NCI-H510A treated with DMSO at 0.1 percent for 48 hours (cell line): ENCODE measurements around the gene PPFIBP2.
A peak's percentile ranks its signal among the peaks of the same experiment; 100 is the strongest.
"Not testable (repeated sequence)": the region's sequence is repeated elsewhere in the genome, so short reads cannot be mapped to it uniquely, and the experiment has no call there.

Experiments used
- DNase-seq: peaks from one replicate; lab custom pipeline; 2025; lab: John Stamatoyannopoulos, UW

The PPFIBP2 gene

GRCh38 chr11:7499081-7499480 is 14.7 kb upstream of the PPFIBP2 start:
- no peak for DNase-seq

DNA sequence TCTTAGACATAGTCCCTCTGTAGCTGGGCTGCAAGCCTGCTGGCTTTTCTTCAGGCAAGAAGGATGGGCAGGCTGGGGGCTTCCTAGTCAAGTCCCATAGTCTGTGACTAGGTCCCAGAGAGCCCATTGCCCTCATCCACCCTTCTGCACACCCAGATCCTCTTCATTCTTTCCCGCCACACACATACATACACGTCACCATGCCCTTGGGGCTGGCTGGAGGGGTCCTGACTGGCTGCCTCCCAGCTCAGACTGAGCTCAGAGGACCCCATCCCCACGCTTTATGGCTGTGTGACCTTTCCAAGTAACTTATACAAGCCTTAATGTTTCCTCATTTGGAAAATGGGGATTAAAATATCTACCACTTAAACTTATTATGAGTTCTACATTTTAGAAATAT is 13.5 kb upstream of the PPFIBP2 start:
- no peak for DNase-seq

DNA sequence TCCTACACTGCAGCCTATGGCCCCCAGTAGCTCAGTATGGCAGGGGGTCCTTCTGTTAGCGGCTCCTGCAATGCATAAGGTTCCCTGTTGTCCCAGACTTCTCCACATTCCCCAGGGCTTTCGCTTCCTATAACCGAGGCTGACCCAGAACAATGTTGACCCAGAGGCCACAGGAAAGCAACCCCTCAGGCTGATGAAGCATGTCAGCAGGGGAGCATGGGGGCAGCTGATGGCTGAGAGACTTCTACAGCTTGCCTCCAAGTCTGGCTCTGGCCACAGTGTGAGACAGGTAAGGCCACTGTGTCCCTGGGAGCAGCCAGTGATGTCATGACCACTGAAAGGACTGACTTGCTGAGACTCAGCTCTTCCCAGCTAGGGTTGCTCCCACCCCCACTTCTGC is 12.5 kb upstream of the PPFIBP2 start:
- DNase-seq: no peak

DNA sequence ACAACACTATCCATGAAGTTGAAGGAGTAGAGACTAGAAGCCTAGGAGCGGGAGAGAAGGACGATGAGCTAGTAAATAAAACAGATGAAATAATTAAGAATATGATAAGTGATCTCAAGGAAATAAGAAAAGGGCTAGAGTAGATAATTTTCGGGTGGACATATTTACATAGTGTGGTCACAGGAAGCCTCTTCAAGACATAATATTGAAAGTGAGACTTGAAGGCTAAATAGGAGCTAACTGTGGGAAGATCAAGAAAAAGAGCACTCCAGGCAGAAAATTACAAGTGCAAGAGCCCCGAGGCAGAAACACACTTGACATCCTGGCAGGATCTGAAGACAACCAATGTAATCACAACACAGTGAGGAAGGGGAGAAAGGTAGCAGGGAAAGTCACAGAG is 11.9 kb upstream of the PPFIBP2 start:
- DNase-seq: no peak

DNA sequence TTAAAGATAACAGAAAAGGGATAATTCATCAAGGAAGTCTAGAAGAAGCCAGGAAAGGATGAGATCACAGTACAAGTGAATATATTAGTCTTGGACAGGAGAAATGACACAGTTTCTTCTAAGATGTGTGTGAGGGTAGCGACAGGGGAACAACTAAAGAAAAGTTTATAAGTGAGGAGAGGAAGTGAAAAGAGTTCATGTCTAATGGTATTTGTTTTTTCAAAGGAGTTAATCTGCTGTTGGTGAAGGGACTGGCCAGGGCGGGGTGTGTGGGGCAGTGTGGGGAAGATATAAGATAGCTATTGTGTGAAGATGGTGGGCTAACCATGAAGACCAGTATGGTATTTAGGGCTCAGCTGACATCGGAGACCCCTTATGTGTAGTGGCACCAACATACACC is 7.6 kb upstream of the PPFIBP2 start:
- no peak for DNase-seq

DNA sequence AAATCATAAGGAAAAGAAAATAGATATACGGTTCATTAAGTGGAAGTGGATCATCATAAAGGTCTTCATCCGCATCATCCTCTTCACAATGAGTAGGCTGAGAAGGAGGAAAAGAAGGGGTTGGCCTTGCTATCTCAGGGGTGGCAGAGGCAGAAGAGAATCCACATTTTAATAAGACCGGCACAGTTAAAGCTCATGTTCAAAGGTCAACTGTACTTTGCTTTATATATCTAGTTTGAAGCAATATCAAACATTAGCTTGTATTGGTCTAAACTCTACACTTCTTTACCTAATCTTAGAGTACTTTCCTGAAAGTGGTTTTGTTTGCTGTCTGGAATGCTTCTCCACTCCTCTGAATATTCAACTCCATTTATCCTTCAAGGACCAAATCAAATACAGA is 5.7 kb upstream of the PPFIBP2 start:
- DNase-seq: no peak

GRCh38 chr11:7509966-7510365 is 3.8 kb upstream of the PPFIBP2 start:
- no peak for DNase-seq

- DNase-seq: peak; percentile 25
Measured at GRCh38 chr11:7511401-7511800, 2.4 kb upstream of the PPFIBP2 start.

- DNase-seq: peak; percentile 40
Measured at GRCh38 chr11:7512525-7513233, 1.1 kb upstream of the PPFIBP2 start.

DNA sequence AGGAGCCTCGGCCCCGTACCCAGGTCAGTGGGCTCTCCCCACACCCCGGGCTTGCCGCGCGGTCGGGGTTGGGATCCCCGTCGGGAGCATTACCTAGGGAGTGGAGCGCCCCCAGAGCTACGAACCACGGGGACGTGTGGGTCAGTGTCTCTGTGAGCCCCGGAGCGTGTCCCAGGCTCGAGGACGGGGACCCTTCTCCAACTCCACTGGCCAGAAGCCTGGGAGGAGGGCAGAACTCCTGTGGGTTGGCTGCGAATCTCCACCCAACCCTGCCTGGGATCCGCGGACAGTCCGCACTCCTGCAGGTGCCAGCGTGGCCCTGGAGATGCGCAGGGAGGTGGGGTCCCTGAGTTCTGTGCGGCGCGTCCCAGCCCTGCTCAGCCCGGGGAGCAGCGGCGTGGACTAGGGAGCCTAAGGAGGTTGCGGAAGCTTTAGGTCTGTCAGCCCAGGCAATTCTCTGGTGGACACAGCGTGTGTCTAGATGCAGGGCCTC is 346 bp downstream of the PPFIBP2 start:
- DNase-seq: no peak

DNA sequence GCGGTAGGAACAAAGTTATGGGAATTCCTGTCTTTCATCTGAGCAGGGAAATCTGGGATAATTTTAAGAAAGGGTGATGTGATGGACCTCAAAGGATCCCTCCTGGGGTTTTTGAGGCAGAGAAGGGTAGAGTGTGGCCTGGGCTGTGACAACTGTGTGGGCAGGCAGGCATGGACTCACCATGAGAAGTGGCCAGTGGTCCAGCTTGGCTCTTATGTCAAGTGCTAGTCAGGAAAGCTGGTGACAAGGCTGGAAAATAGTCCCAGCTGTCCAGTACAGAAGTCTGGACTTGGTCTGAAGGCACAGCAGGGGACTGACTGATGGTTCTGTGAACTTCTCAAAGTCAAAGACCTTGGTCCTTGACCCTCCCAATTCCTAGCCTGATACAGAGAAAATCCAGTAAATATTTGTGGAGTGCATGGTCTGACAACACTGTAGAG is 1.7 kb downstream of the PPFIBP2 start:
- no peak for DNase-seq

DNA sequence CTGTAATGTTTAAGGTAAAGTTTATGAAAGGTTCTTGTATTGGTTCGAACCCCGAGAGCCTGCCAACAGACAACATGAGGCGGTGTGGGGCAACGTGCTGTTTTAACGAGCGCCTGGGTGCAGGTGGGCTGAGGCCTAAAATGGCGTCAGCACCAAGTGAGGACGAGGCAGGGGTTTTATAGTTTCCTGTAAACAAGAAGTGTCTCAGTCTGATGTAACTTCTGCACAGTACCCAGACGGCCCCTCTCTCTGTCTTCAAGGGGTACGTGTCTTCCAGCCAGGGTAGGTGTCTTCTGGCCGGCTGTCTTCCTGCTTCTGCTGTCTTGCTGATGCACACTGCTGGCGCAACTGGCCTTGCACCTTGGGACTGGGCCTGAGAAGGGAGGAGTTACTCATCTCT is 2.7 kb downstream of the PPFIBP2 start:
- DNase-seq: no peak

DNA sequence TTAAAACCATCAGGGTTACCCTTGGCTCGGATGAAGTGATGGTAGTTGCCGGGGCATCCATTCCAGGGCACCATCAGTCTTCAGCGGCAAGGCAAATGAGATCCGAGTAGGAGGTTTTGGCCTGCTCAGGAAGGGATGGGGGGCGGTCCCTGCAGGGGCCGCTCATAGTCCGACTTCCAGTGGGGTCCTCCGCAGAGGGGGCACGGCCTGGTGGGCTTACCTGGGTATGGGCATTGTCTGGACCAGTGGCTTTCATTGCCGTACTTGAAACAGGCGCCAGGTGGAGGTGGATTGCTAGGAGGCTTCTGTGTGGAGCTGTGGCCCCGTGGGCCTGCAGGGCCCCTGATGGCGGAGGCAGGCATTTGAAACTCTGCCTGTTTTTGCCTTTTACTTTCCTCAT is 3.9 kb downstream of the PPFIBP2 start:
- not testable (repeated sequence) for DNase-seq

DNA sequence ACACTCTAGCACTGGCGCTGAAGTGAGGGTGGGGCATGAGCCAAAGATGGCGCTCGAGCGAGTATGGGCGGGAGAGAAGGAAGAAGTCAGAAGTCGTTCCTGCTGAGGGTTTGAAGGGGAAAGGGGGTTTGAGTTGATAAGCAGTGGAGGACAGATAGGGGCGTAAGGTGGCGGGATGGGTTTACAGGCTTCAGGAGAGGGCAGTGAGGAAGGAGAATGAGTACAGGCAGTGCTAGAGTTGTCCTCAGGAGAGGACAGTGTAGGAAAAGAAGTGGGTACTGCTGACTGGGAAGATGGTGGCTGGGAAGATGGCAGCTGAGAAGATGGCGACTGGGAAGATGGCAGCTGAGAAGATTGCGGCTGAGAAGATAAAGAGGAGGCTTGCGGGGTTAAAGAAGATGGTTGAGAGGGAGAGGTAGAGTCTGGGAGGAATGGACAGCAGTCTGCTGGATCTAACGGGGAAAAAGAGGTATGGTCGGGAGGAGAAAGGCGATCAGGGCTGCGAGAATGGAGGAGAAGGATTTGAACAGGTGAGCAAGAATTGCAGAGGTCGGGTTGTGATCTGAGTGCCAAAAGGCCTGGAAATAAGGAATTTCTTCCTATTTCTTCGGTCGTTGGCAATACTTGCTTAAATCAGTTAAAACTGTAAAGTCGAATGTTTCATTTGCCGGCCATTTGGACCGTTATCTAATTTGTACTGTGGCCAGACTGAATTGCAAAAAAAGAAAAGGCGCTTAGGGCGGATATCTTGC is 5.2 kb downstream of the PPFIBP2 start:
- DNase-seq: no peak

DNA sequence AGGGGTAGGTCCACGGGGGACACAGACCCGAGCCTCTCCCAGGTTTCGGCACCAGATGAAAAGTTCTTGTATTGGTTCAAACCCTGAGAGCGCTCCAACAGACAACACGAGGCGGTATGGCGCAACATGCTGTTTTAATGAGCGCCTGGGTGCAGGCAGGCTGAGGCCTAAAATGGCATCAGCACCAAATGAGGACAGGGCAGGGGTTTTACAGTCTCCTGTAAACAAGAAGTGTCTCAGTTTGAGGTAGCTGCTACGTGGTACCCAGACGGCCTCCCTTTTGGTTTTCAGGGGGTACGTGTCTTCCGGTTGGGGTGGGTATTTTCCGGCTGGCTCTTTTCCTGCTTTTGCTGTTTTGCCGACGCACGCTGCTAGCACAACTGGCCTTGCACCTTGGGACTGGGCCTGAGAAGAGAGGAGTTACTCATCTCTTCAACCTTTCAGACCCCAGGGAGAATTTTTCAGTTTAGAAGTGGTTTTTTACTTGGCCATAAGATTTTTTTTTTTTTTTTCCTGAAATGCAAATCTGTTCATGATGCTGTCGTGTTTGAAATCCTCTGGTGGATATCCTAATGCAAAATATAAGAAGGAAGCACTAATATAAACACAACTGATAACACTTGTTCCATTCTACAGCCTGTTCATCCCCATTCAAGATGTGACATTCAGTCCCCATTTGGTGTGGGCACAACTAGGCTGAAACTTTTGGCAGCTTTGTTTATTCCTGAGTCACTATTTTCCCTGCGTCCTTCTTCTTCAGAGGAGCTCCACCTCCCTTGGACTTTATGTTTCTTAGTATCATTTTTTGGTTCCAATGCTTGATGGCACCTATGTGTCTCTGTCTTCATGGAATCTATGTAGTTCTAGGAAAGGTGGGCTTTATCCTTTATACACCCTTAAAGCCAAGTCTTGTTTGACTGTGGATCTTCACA is 6.5 kb downstream of the PPFIBP2 start:
- DNase-seq: no peak

DNA sequence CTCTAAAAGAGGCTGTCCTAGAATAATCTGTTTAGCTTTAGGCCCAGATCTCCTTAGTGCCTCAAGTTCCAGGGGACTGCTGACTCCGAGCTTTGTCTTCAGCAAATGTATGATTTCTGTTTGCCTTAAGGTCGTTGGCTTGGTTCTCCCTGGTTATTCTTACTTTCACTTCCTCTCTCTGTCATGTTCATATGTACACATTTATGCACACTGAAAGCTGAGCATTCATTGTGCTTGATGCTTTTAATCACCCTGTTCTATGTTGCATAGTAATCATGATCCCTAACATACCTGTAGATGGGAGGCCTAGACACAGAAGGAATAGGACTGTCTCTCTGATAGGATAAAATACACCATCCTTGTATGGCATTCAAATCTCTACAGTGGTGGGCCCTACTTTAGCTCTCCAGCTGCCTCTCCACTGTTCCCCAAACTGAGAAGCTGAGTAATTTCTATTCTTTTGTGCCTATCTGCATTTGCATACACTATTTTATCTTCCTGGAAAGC is 7.2 kb downstream of the PPFIBP2 start:
- DNase-seq: no peak

- DNase-seq: no peak
Measured at GRCh38 chr11:7522121-7522520, 8.3 kb downstream of the PPFIBP2 start.

DNA sequence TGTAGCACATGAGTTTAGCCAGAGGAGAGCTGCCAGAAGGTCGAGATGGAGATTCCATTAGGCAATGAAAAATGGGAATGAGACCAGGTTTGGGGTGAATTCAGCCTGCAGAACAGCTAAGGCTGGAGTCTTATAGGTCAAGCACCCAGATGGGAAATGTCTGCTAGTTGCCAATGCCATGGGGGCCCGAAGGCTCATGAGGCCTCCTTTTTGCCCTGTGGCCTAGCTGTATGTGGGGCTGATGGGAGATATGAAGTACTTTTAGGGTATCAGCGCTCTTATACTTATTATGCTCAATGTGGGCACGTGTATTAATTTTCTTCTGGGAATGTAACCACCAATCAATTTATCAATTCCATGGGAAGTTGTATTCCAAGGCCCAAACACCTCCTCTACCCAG is 8.7 kb downstream of the PPFIBP2 start:
- DNase-seq: no peak

- DNase-seq: no peak
Measured at GRCh38 chr11:7523416-7524210, 9.8 kb downstream of the PPFIBP2 start.

GRCh38 chr11:7524462-7525235 is 10.8 kb downstream of the PPFIBP2 start:
- DNase-seq: no peak

- no peak for DNase-seq
Measured at GRCh38 chr11:7525424-7525823, 11.6 kb downstream of the PPFIBP2 start.
